Measurements from ENCODE around the gene TTLL9. TPM values are rescaled to one million over a fixed set of nuclear protein-coding genes. Genes with fewer than 3 reads are reported as not detected.
A peak's percentile ranks its signal among the peaks of the same experiment; 100 is the strongest.
"Not testable (repeated sequence)": the region's sequence is repeated elsewhere in the genome, so short reads cannot be mapped to it uniquely, and the experiment has no call there.

Gene TTLL9
- 0.20 TPM for polyA plus RNA-seq (2013, experiment 1 of 2)
- polyA plus RNA-seq (2013, experiment 2 of 2): 0.25 TPM

GRCh38 chr20:31869942-31870725 is at the start of gene TTLL9, which contains the start of gene DUSP15:
Gene TTLL9, plus strand, starts transcription at chr20:31870634. Its CDS starts 493 bp downstream, at chr20:31871127.
Gene DUSP15, minus strand, starts transcription at chr20:31870527. Its CDS starts 190 bp downstream, at chr20:31870337.
- H3K9me3 ChIP-seq (ENCODE audit: insufficient read depth, low read depth, low read length): no peaks in the 10 kb centered on the region
- H3K4me1 ChIP-seq (ENCODE audit: insufficient read depth, low read length): no peaks in the 10 kb centered on the region
- no peak within 1 kb of the TSS for H3K27ac ChIP-seq (ENCODE audit: low read depth, low read length)
- peak within 1 kb of the TSS; percentile 69 for H3K4me3 ChIP-seq (ENCODE audit: low read length)
- WGBS: under 1% methylated on average over 80 of the region's 80 CpGs
- H3K36me3 ChIP-seq (ENCODE audit: insufficient read depth, low read length): no peaks in the 10 kb centered on the region
- H3K9ac ChIP-seq (ENCODE audit: low read depth, low read length): peak within 1 kb of the TSS; percentile 66
- H3K27me3 ChIP-seq (ENCODE audit: insufficient read depth, low read length): peaks cover 37% of the 10 kb centered on the region

- Histone ChIP-seq H3K27me3 (ENCODE audit: insufficient read depth, low read length) (no peaks in the 10 kb centered on the region), H3K9ac (ENCODE audit: low read depth, low read length) (no peak overlapping the region)
- WGBS: 80% methylated on average over 5 of the region's 5 CpGs
Observed at GRCh38 chr20:31821427-31821826, 49.0 kb upstream of the TTLL9 start.

GRCh38 chr20:31822421-31823330 is 47.8 kb upstream of the TTLL9 start:
- H3K9me3 ChIP-seq (ENCODE audit: insufficient read depth, low read depth, low read length): no peaks in the 10 kb centered on the region
- no peak overlapping the region; the same call in 1 of the 2 replicates for H3K4me3 ChIP-seq (ENCODE audit: low read length)
- no peaks in the 10 kb centered on the region for H3K4me1 ChIP-seq (ENCODE audit: insufficient read depth, low read length)
- no peaks in the 10 kb centered on the region for H3K36me3 ChIP-seq (ENCODE audit: insufficient read depth, low read length)
- no peak overlapping the region for H3K27ac ChIP-seq (ENCODE audit: low read depth, low read length)
- no peak overlapping the region for H3K9ac ChIP-seq (ENCODE audit: low read depth, low read length)
- 18% methylated on average over 25 of the region's 29 CpGs for WGBS
- H3K27me3 ChIP-seq (ENCODE audit: insufficient read depth, low read length): no peaks in the 10 kb centered on the region

More at GRCh38 chr20:31821427-31821826, 49.0 kb upstream of the TTLL9 start:
- H3K4me3 ChIP-seq (ENCODE audit: low read length): no peak overlapping the region
- H3K36me3 ChIP-seq (ENCODE audit: insufficient read depth, low read length): no peaks in the 10 kb centered on the region
- H3K27ac ChIP-seq (ENCODE audit: low read depth, low read length): no peak overlapping the region
- H3K4me1 ChIP-seq (ENCODE audit: insufficient read depth, low read length): no peaks in the 10 kb centered on the region
- no peaks in the 10 kb centered on the region for H3K9me3 ChIP-seq (ENCODE audit: insufficient read depth, low read depth, low read length)

GRCh38 chr20:31823360-31824124 is 46.9 kb upstream of the TTLL9 start:
- H3K27ac ChIP-seq (ENCODE audit: low read depth, low read length): no peak overlapping the region
- no peak overlapping the region for H3K9ac ChIP-seq (ENCODE audit: low read depth, low read length)
- H3K36me3 ChIP-seq (ENCODE audit: insufficient read depth, low read length): no peaks in the 10 kb centered on the region
- 80% methylated on average over 14 of the region's 14 CpGs for WGBS
- no peaks in the 10 kb centered on the region for H3K9me3 ChIP-seq (ENCODE audit: insufficient read depth, low read depth, low read length)
- H3K27me3 ChIP-seq (ENCODE audit: insufficient read depth, low read length): no peaks in the 10 kb centered on the region
- H3K4me1 ChIP-seq (ENCODE audit: insufficient read depth, low read length): no peaks in the 10 kb centered on the region
- H3K4me3 ChIP-seq (ENCODE audit: low read length): no peak overlapping the region

GRCh38 chr20:31824125-31824485 is 46.3 kb upstream of the TTLL9 start:
- Histone ChIP-seq H3K27me3 (ENCODE audit: insufficient read depth, low read length) (no peaks in the 10 kb centered on the region), H3K9me3 (ENCODE audit: insufficient read depth, low read depth, low read length) (no peaks in the 10 kb centered on the region), H3K27ac (ENCODE audit: low read depth, low read length) (no peak overlapping the region), H3K4me1 (ENCODE audit: insufficient read depth, low read length) (no peaks in the 10 kb centered on the region), H3K4me3 (ENCODE audit: low read length) (no peak overlapping the region), H3K36me3 (ENCODE audit: insufficient read depth, low read length) (no peaks in the 10 kb centered on the region), H3K9ac (ENCODE audit: low read depth, low read length) (no peak overlapping the region)
- WGBS: 90% methylated on average over 4 of the region's 4 CpGs

GRCh38 chr20:31824554-31825313 is 45.7 kb upstream of the TTLL9 start:
- Histone ChIP-seq H3K9ac (ENCODE audit: low read depth, low read length) (no peak overlapping the region), H3K27ac (ENCODE audit: low read depth, low read length) (no peak overlapping the region), H3K4me3 (ENCODE audit: low read length) (no peak overlapping the region), H3K9me3 (ENCODE audit: insufficient read depth, low read depth, low read length) (no peaks in the 10 kb centered on the region), H3K27me3 (ENCODE audit: insufficient read depth, low read length) (no peaks in the 10 kb centered on the region), H3K36me3 (ENCODE audit: insufficient read depth, low read length) (no peaks in the 10 kb centered on the region), H3K4me1 (ENCODE audit: insufficient read depth, low read length) (no peaks in the 10 kb centered on the region)
- 87% methylated on average over 14 of the region's 14 CpGs for WGBS

GRCh38 chr20:31826074-31826473 is 44.4 kb upstream of the TTLL9 start:
- H3K27ac ChIP-seq (ENCODE audit: low read depth, low read length): no peak overlapping the region
- H3K9me3 ChIP-seq (ENCODE audit: insufficient read depth, low read depth, low read length): no peaks in the 10 kb centered on the region
- H3K36me3 ChIP-seq (ENCODE audit: insufficient read depth, low read length): no peaks in the 10 kb centered on the region
- no peaks in the 10 kb centered on the region for H3K4me1 ChIP-seq (ENCODE audit: insufficient read depth, low read length)
- H3K27me3 ChIP-seq (ENCODE audit: insufficient read depth, low read length): no peaks in the 10 kb centered on the region
- H3K4me3 ChIP-seq (ENCODE audit: low read length): no peak overlapping the region
- WGBS: 90% methylated on average over 5 of the region's 5 CpGs
- no peak overlapping the region for H3K9ac ChIP-seq (ENCODE audit: low read depth, low read length)

- 78% methylated on average over 2 of the region's 2 CpGs for WGBS
- Histone ChIP-seq H3K36me3 (ENCODE audit: insufficient read depth, low read length) (no peaks in the 10 kb centered on the region), H3K27ac (ENCODE audit: low read depth, low read length) (no peak overlapping the region), H3K9ac (ENCODE audit: low read depth, low read length) (no peak overlapping the region), H3K9me3 (ENCODE audit: insufficient read depth, low read depth, low read length) (no peaks in the 10 kb centered on the region), H3K4me1 (ENCODE audit: insufficient read depth, low read length) (no peaks in the 10 kb centered on the region), H3K27me3 (ENCODE audit: insufficient read depth, low read length) (no peaks in the 10 kb centered on the region), H3K4me3 (ENCODE audit: low read length) (no peak overlapping the region)
Observed at GRCh38 chr20:31827059-31827458, 43.4 kb upstream of the TTLL9 start.

- not testable (repeated sequence) for H3K4me3 ChIP-seq (ENCODE audit: low read length)
Observed at GRCh38 chr20:31828016-31828415, 42.4 kb upstream of the TTLL9 start.

GRCh38 chr20:31829731-31830130 is 40.7 kb upstream of the TTLL9 start:
- no peaks in the 10 kb centered on the region for H3K36me3 ChIP-seq (ENCODE audit: insufficient read depth, low read length)
- 81% methylated on average over 6 of the region's 6 CpGs for WGBS

More at GRCh38 chr20:31828016-31828415, 42.4 kb upstream of the TTLL9 start:
- 97% methylated on average over 11 of the region's 11 CpGs for WGBS
- H3K27me3 ChIP-seq (ENCODE audit: insufficient read depth, low read length); H3K36me3 ChIP-seq (ENCODE audit: insufficient read depth, low read length); H3K27ac ChIP-seq (ENCODE audit: low read depth, low read length); H3K9ac ChIP-seq (ENCODE audit: low read depth, low read length); H3K9me3 ChIP-seq (ENCODE audit: insufficient read depth, low read depth, low read length); H3K4me1 ChIP-seq (ENCODE audit: insufficient read depth, low read length): not testable (repeated sequence)

More at GRCh38 chr20:31829731-31830130, 40.7 kb upstream of the TTLL9 start:
- no peak overlapping the region for H3K9ac ChIP-seq (ENCODE audit: low read depth, low read length)
- H3K4me1 ChIP-seq (ENCODE audit: insufficient read depth, low read length): 0 out of 2 replicates have a peak, but pooled peaks cover 4% of the 10 kb centered on the region
- H3K27ac ChIP-seq (ENCODE audit: low read depth, low read length): no peak overlapping the region
- no peak overlapping the region for H3K4me3 ChIP-seq (ENCODE audit: low read length)
- no peaks in the 10 kb centered on the region for H3K9me3 ChIP-seq (ENCODE audit: insufficient read depth, low read depth, low read length)
- H3K27me3 ChIP-seq (ENCODE audit: insufficient read depth, low read length): no peaks in the 10 kb centered on the region

Measured in HUES64 (cell line).